GM12892 (cell line): ENCODE results near the gene SLC44A3.

ENCODE experiments used
- POLR2A ChIP-seq: IDR thresholded peaks from 2 replicates; pipeline ENCODE4 v1.6.1; 2011; ENCODE audit warnings: low read depth, low read length, control low read depth
- POLR2AphosphoS5 ChIP-seq: IDR thresholded peaks from 2 replicates; pipeline ENCODE4 v1.6.1; 2011; ENCODE audit warnings: low read depth, low read length, control low read depth

DNA sequence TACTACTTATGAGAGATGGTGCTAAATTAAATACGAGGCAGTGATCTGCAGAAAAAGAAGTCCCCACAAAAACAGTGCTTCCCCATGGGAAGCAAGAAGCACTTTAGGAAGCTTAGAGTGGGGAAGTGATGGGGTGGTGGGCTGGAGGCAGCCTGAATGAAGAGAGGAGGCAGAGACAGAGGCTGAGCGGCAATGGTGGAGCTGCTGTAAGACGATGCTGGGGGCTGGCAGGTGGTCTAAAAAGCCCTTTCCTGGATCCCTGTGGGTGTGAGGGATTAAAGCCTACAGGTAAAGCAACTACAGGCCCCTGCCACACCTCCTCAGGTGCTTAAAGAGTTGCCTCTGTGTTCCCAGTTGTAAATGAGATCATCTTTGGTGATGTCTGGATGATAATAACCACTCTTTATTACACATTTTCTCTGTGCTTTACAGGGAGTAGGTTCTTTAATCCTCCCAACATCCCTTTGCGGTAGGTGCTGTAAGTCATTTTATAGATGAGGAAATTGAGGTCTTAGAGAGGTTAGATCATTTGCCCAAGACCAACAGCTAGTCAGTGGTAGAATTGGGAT, 67.5 kb downstream of the SLC44A3 start:
- TF ChIP-seq POLR2AphosphoS5 (no peak), POLR2A (no peak)
